SK-N-SH treated with all-trans-retinoic acid at 6 μM for 48 hours (cell line): ENCODE results near the gene PEX5L.

Source experiments
- ESRRG ChIP-seq: fragments of 250-450 bp; sonication (Bioruptor Pico); IDR thresholded peaks from 2 replicates; pipeline ENCODE4 v1.6.1; 2021; ENCODE audit warnings: mild to moderate bottlenecking
- PATZ1 ChIP-seq: fragments of 250-450 bp; sonication (Bioruptor Pico); IDR thresholded peaks from 2 replicates; pipeline ENCODE4 v1.8.0; 2020; ENCODE audit warnings: mild to moderate bottlenecking, moderate library complexity, borderline replicate concordance
- POU6F1 ChIP-seq: fragments of 250-450 bp; sonication (Bioruptor Pico); IDR thresholded peaks from 2 replicates; pipeline ENCODE4 v1.8.0; 2021; ENCODE audit warnings: low read depth, mild to moderate bottlenecking, moderate library complexity, borderline replicate concordance
- PPARA ChIP-seq: fragments of 250-450 bp; sonication (Bioruptor Pico); IDR thresholded peaks from 2 replicates; pipeline ENCODE4 v1.5.0; 2020; ENCODE audit warnings: mild to moderate bottlenecking, borderline replicate concordance
- RARB ChIP-seq: fragments of 250-450 bp; sonication (Bioruptor Pico); IDR thresholded peaks from 2 replicates; pipeline ENCODE4 v1.8.0; 2021; ENCODE audit warnings: mild to moderate bottlenecking, moderate library complexity
- SNAI2 ChIP-seq: fragments of 250-450 bp; sonication (Bioruptor Pico); IDR thresholded peaks from 2 replicates; pipeline ENCODE4 v1.5.0; 2020; ENCODE audit warnings: mild to moderate bottlenecking, moderate library complexity
- ZC3H10 ChIP-seq: fragments of 250-450 bp; sonication (Bioruptor Pico); IDR thresholded peaks from 2 replicates; pipeline ENCODE4 v1.5.1; 2021; ENCODE audit warnings: mild to moderate bottlenecking, moderate library complexity
- ZFP3 ChIP-seq: fragments of 250-450 bp; sonication (Bioruptor Pico); IDR thresholded peaks from 2 replicates; pipeline ENCODE4 v1.5.0; 2020; ENCODE audit warnings: mild to moderate bottlenecking, moderate library complexity
- ZFP30 ChIP-seq: fragments of 450-650 bp; formaldehyde crosslinking; IDR thresholded peaks from 2 replicates; pipeline ENCODE4 v1.5.0; 2022; ENCODE audit warnings: mild to moderate bottlenecking, moderate library complexity

GRCh38 chr3:179991104-179991503 lies 45.6 kb downstream of the PEX5L start:
- TF ChIP-seq ESRRG (CRISPR knock-in tag) (no peak), SNAI2 (CRISPR knock-in tag) (no peak), RARB (CRISPR knock-in tag) (no peak), PATZ1 (CRISPR knock-in tag) (no peak), ZFP30 (CRISPR knock-in tag) (no peak), POU6F1 (CRISPR knock-in tag) (no peak), ZC3H10 (CRISPR knock-in tag) (no peak), ZFP3 (CRISPR knock-in tag) (no peak), PPARA (CRISPR knock-in tag) (no peak)
